Loucy (cell line): ENCODE measurements around the gene GABBR1.

Source experiments
- CTCF ChIP-seq: fragments of 200-600 bp; sonication (generic); conservative IDR thresholded peaks from 2 replicates; pipeline ENCODE4 v1.5.1; 2014; ENCODE audit warnings: mild to moderate bottlenecking, antibody characterized with exemption, low read length
- EZH2phosphoT487 ChIP-seq: fragments of 200-600 bp; IDR thresholded peaks from 2 replicates; pipeline ENCODE4 v1.6.1; 2018; ENCODE audit warnings: antibody characterized with exemption, mild to moderate bottlenecking, moderate library complexity, borderline replicate concordance

DNA sequence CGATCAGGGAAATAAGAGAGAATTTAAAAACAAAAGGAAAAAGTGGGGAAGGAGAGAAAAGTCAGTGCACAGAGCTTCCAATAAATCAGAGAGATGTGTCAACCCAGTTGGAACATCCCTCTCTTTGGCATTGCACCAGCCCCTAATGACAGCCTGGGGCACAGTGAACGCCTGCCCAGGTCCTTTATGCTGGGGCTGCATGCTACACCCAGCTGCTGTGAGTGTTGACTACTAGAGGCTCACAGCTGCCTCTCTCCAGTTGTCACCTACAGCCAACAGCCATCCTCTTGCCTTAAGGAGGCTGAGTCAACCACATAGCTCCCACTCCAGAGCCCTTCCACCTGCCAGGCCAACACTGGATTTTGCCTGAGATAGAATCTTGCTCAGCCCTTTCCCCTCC, 29.1 kb downstream of the GABBR1 start:
- TF ChIP-seq CTCF: no peak
- TF ChIP-seq EZH2phosphoT487: no peak
